H9 (cell line): ENCODE results near the gene POTEG. TPM values are rescaled to one million over a fixed set of nuclear protein-coding genes. Genes with fewer than 3 reads are reported as not detected.
"Not testable (repeated sequence)": the region's sequence is repeated elsewhere in the genome, so short reads cannot be mapped to it uniquely, and the experiment has no call there.

Experiments
- DNase-seq: peaks from one replicate; pipeline ENCODE4 v3.0.0-alpha.2; 2017
- H2AFZ ChIP-seq: one replicate; pipeline ENCODE4 v1.6.1; 2013; ENCODE audit warnings: mild to moderate bottlenecking, low read length, control low read depth, moderate library complexity
- H2AK5ac ChIP-seq: 2 replicates; pipeline ENCODE4 v1.6.1; 2013; ENCODE audit warnings: low read length, control low read depth, mixed read lengths; ENCODE audit not compliant: insufficient read length
- H2BK120ac ChIP-seq: one replicate; pipeline ENCODE4 v1.6.1; 2013; ENCODE audit warnings: low read depth, mild to moderate bottlenecking, low read length, control low read depth, inconsistent platforms; ENCODE audit not compliant: poor library complexity, severe bottlenecking
- H2BK12ac ChIP-seq: 2 replicates; pipeline ENCODE4 v1.6.1; 2013; ENCODE audit warnings: low read length, control low read depth, mixed read lengths, low read depth; ENCODE audit not compliant: insufficient read length
- H2BK15ac ChIP-seq: 2 replicates; pipeline ENCODE4 v1.6.1; 2013; ENCODE audit warnings: low read depth, low read length, control low read depth
- H2BK20ac ChIP-seq: one replicate; pipeline ENCODE4 v1.6.1; 2013; ENCODE audit warnings: low read depth, mild to moderate bottlenecking, low read length, control low read depth, inconsistent platforms; ENCODE audit not compliant: poor library complexity, severe bottlenecking
- H2BK5ac ChIP-seq: 2 replicates; pipeline ENCODE4 v1.6.1; 2013; ENCODE audit warnings: low read length, control low read depth, mixed read lengths; ENCODE audit not compliant: insufficient read length
- H3K14ac ChIP-seq: 2 replicates; pipeline ENCODE4 v1.6.1; 2013; ENCODE audit warnings: low read length, control low read depth; ENCODE audit not compliant: insufficient read depth
- H3K18ac ChIP-seq: 2 replicates; pipeline ENCODE4 v1.6.1; 2013; ENCODE audit warnings: low read depth, mild to moderate bottlenecking, mixed read lengths, low read length, control low read depth; ENCODE audit not compliant: insufficient read length
- H3K23ac ChIP-seq: 2 replicates; pipeline ENCODE4 v1.6.1; 2013; ENCODE audit warnings: low read length, control low read depth, mixed read lengths, low read depth; ENCODE audit not compliant: insufficient read length
- H3K23me2 ChIP-seq: 2 replicates; pipeline ENCODE4 v1.6.1; 2013; ENCODE audit warnings: low read depth, mild to moderate bottlenecking, mixed read lengths, low read length, control low read depth; ENCODE audit not compliant: insufficient read length, poor library complexity, severe bottlenecking
- H3K27ac ChIP-seq: 2 replicates; pipeline ENCODE4 v1.5.1; 2013; ENCODE audit warnings: low read length, control low read depth, mixed read lengths, low read depth; ENCODE audit not compliant: insufficient read length
- H3K27me3 ChIP-seq: 2 replicates; pipeline ENCODE4 v1.6.1; 2013; ENCODE audit warnings: low read length, control low read depth, inconsistent platforms; ENCODE audit not compliant: insufficient read depth
- H3K4ac ChIP-seq: 2 replicates; pipeline ENCODE4 v1.6.1; 2013; ENCODE audit warnings: low read depth, mild to moderate bottlenecking, control low read depth, inconsistent platforms, low read length, moderate library complexity
- H3K4me1 ChIP-seq: 2 replicates; pipeline ENCODE4 v1.6.1; 2013; ENCODE audit warnings: low read length, control low read depth, inconsistent platforms; ENCODE audit not compliant: insufficient read depth
- H3K4me2 ChIP-seq: 2 replicates; pipeline ENCODE4 v1.6.1; 2013; ENCODE audit warnings: low read length, control low read depth, mixed read lengths; ENCODE audit not compliant: insufficient read length, insufficient read depth
- H3K56ac ChIP-seq: 2 replicates; pipeline ENCODE4 v1.6.1; 2013; ENCODE audit warnings: low read depth, mild to moderate bottlenecking, mixed read lengths, low read length, control low read depth; ENCODE audit not compliant: insufficient read length
- H3K79me1 ChIP-seq: 2 replicates; pipeline ENCODE4 v1.6.1; 2013; ENCODE audit warnings: low read depth, mild to moderate bottlenecking, moderate library complexity, low read length, control low read depth, inconsistent platforms; ENCODE audit not compliant: insufficient read depth, poor library complexity, severe bottlenecking
- H3K79me2 ChIP-seq: 2 replicates; pipeline ENCODE4 v1.6.1; 2013; ENCODE audit warnings: low read length, control low read depth, inconsistent platforms; ENCODE audit not compliant: insufficient read depth
- H3K9ac ChIP-seq: 2 replicates; pipeline ENCODE4 v1.6.1; 2013; ENCODE audit warnings: low read length, control low read depth, mixed read lengths; ENCODE audit not compliant: insufficient read length; ENCODE audit errors: extremely low read depth
- H3K9me3 ChIP-seq: one replicate; pipeline ENCODE4 v1.6.1; 2013; ENCODE audit warnings: low read depth, low read length, inconsistent platforms; ENCODE audit not compliant: control insufficient read depth
- H3T11ph ChIP-seq: one replicate; pipeline ENCODE4 v1.6.1; 2013; ENCODE audit warnings: mild to moderate bottlenecking, low read length, control low read depth, inconsistent platforms
- H4K20me1 ChIP-seq: one replicate; pipeline ENCODE4 v1.6.1; 2013; ENCODE audit not compliant: control insufficient read depth, insufficient read length, insufficient read depth
- H4K5ac ChIP-seq: 2 replicates; pipeline ENCODE4 v1.6.1; 2013; ENCODE audit warnings: low read depth, mild to moderate bottlenecking, mixed read lengths, low read length, control low read depth; ENCODE audit not compliant: insufficient read length
- H4K8ac ChIP-seq: replicated peaks from 2 replicates; pipeline ENCODE4 v1.6.1; 2013; ENCODE audit warnings: low read length, control low read depth, mixed read lengths, low read depth; ENCODE audit not compliant: insufficient read length
- H4K91ac ChIP-seq: 2 replicates; pipeline ENCODE4 v1.6.1; 2013; ENCODE audit warnings: low read depth, mild to moderate bottlenecking, moderate library complexity, mixed read lengths, low read length, control low read depth; ENCODE audit not compliant: insufficient read length
- H3K27ac Mint-ChIP-seq, 3 experiments: 2 replicates in 2 of 3; 3 replicates in 1 of 3; pipeline ENCODE4 v1.8.0; 2020 to 2021; ENCODE audit warnings: mixed read lengths in 3 of 3, mild to moderate bottlenecking in 1 of 3, moderate library complexity in 1 of 3
- H3K27me3 Mint-ChIP-seq: 2 replicates; pipeline ENCODE4 v1.8.0; 2021; ENCODE audit warnings: low read depth, mild to moderate bottlenecking, moderate library complexity, mixed read lengths
- H3K36me3 Mint-ChIP-seq, 3 experiments: 2 replicates in 2 of 3; 3 replicates in 1 of 3; pipeline ENCODE4 v1.8.0; 2020 to 2021; ENCODE audit warnings: low read depth in 3 of 3, mixed read lengths in 3 of 3; ENCODE audit not compliant: insufficient read depth in 1 of 3
- H3K4me1 Mint-ChIP-seq, 2 experiments: 2 replicates each; pipeline ENCODE4 v1.8.0; 2020; ENCODE audit warnings: mixed read lengths in 2 of 2
- H3K4me3 Mint-ChIP-seq, 2 experiments: 2 replicates in 1 of 2; 3 replicates in 1 of 2; pipeline ENCODE4 v1.8.0; 2020 to 2021; ENCODE audit warnings: mild to moderate bottlenecking in 2 of 2, mixed read lengths in 2 of 2, moderate library complexity in 1 of 2
- H3K9me3 Mint-ChIP-seq, 2 experiments: 2 replicates in 1 of 2; 3 replicates in 1 of 2; pipeline ENCODE4 v1.8.0; 2020; ENCODE audit warnings: mild to moderate bottlenecking in 2 of 2, mixed read lengths in 2 of 2, moderate library complexity in 1 of 2
- WGBS: extraction: QIAGEN DNeasy Blood & Tissue Kit; methylation state at CpG from one replicate; pipeline ENCODE4 v1.1.7; 2013; ENCODE audit warnings: missing lambda C conversion rate, low lambda C conversion rate, mixed read lengths; ENCODE audit not compliant: insufficient read length; ENCODE audit errors: extremely low coverage; 5-methylcytosine and 5-hydroxymethylcytosine counted together
- total RNA-seq: library from RNA; stranded (reverse); gene quantifications from 2 replicates; pipeline ENCODE4 v1.2.1, GENCODE V29; 2021

The POTEG gene
- total RNA-seq, 1 experiment from 2014 or later, result not detected

DNA sequence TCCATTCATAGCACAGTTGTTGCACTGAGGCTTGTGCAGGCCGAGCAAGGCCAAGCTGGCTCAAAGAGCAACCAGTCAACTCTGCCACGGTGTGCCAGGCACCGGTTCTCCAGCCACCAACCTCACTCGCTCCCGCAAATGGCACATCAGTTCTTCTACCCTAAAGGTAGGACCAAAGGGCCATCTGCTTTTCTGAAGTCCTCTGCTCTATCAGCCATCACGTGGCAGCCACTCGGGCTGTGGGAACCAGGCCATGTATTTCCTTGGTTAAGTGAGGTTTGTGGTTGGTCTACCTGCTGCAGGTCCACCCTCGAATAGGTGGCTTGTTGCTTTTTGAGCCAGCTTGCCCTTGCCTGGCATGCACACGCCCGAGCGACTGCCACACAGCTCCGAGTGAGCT, 39.4 kb downstream of the POTEG start:
- not testable (repeated sequence) for H3K79me1 ChIP-seq, H3K9me3 ChIP-seq, H3K27me3 Mint-ChIP-seq, H3K14ac ChIP-seq, H3K36me3 Mint-ChIP-seq, H3K18ac ChIP-seq, H2AFZ ChIP-seq, H3K9ac ChIP-seq, H3K23me2 ChIP-seq, H2BK120ac ChIP-seq, H3K4me2 ChIP-seq, DNase-seq, H4K91ac ChIP-seq, H4K5ac ChIP-seq, H3K4ac ChIP-seq, H3T11ph ChIP-seq, H3K9me3 Mint-ChIP-seq, H2BK12ac ChIP-seq, H3K27ac Mint-ChIP-seq, H3K27me3 ChIP-seq, H3K56ac ChIP-seq, H3K4me1 ChIP-seq, H3K4me1 Mint-ChIP-seq, H2BK15ac ChIP-seq, H3K4me3 Mint-ChIP-seq, H2BK5ac ChIP-seq, H4K20me1 ChIP-seq, H3K23ac ChIP-seq, H2AK5ac ChIP-seq, H4K8ac ChIP-seq, H3K79me2 ChIP-seq, H2BK20ac ChIP-seq, H3K27ac ChIP-seq
- no CpG with 5 or more reads among the region's 12 CpGs for WGBS

DNA sequence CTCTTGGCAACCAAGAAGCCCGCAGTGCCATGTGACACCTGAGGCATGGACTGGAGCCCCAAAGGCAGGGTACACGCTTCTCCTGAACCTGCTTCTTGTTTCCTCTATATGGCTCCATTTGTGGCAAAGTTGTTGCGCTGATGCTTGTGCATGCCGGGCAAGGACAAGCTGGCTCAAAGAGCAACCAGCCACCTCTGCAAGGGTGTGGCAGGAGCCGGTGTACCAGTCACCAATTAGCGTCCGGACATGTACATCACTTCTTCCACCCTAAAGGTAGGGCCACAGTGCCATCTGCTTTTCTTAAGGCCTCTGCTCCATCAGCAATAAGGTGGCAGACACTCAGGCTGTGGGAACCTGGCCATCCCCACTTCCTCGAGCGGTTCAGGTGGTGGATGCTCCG, 43.9 kb downstream of the POTEG start:
- not testable (repeated sequence) for H2BK120ac ChIP-seq, H2BK12ac ChIP-seq, H3K4ac ChIP-seq, H4K20me1 ChIP-seq, H3K79me1 ChIP-seq, H3K4me1 ChIP-seq, H3K27me3 ChIP-seq, H2BK5ac ChIP-seq, H2AFZ ChIP-seq, H4K91ac ChIP-seq, H3K23ac ChIP-seq, H3K18ac ChIP-seq, H3K14ac ChIP-seq, H3K4me3 Mint-ChIP-seq, H3K27me3 Mint-ChIP-seq, H3K56ac ChIP-seq, DNase-seq, H3K36me3 Mint-ChIP-seq, H3K4me1 Mint-ChIP-seq, H4K5ac ChIP-seq, H3K79me2 ChIP-seq, H3K4me2 ChIP-seq, H3K27ac Mint-ChIP-seq, H2BK15ac ChIP-seq, H2AK5ac ChIP-seq, H4K8ac ChIP-seq, H3K27ac ChIP-seq, H3K9me3 Mint-ChIP-seq, H2BK20ac ChIP-seq, H3K9ac ChIP-seq, H3T11ph ChIP-seq, H3K23me2 ChIP-seq, H3K9me3 ChIP-seq
- WGBS, result no CpG with 5 or more reads among the region's 10 CpGs
